OCI-LY1 (cell line): ENCODE data around the gene NUTM2B.
"Not testable (repeated sequence)": the region's sequence is repeated elsewhere in the genome, so short reads cannot be mapped to it uniquely, and the experiment has no call there.

Source experiments
- H2AFZ ChIP-seq: fragments of 200-600 bp; sonication (generic), shearing (Covaris generic); 2 replicates; pipeline ENCODE4 v1.6.0; 2014; ENCODE audit warnings: antibody characterized with exemption, mild to moderate bottlenecking, low read length
- H3F3A ChIP-seq: fragments of 200-600 bp; sonication (generic), shearing (Covaris generic); 2 replicates; pipeline ENCODE4 v1.6.0; 2014; ENCODE audit warnings: mild to moderate bottlenecking, antibody characterized with exemption, low read length, moderate library complexity; ENCODE audit not compliant: insufficient read depth
- H3K27ac ChIP-seq: fragments of 200-600 bp; sonication (generic); 2 replicates; pipeline ENCODE4 v1.5.1; 2014; ENCODE audit warnings: low read length, mixed run types, mild to moderate bottlenecking, low read depth; ENCODE audit not compliant: poor library complexity, severe bottlenecking
- H3K27me3 ChIP-seq: fragments of 200-600 bp; sonication (generic); 2 replicates; pipeline ENCODE4 v1.6.0; 2014; ENCODE audit warnings: antibody characterized with exemption, mild to moderate bottlenecking, low read length, moderate library complexity; ENCODE audit not compliant: insufficient read depth
- H3K36me3 ChIP-seq: fragments of 200-600 bp; sonication (generic); 2 replicates; pipeline ENCODE4 v1.6.1; 2014; ENCODE audit warnings: mild to moderate bottlenecking, antibody characterized with exemption, low read length, moderate library complexity, mixed read lengths; ENCODE audit not compliant: insufficient read depth
- H3K4me1 ChIP-seq: fragments of 200-600 bp; sonication (generic); 2 replicates; pipeline ENCODE4 v1.5.1; 2014; ENCODE audit warnings: mild to moderate bottlenecking, low read length, moderate library complexity; ENCODE audit not compliant: insufficient read depth, severe bottlenecking
- H3K4me2 ChIP-seq: fragments of 200-600 bp; sonication (generic), shearing (Covaris generic); 2 replicates; pipeline ENCODE4 v1.6.1; 2014; ENCODE audit warnings: low read length
- H3K4me3 ChIP-seq: fragments of 200-600 bp; sonication (generic); 2 replicates; pipeline ENCODE4 v1.5.1; 2014; ENCODE audit warnings: low read length, low read depth, mild to moderate bottlenecking, mixed read lengths; ENCODE audit not compliant: poor library complexity, severe bottlenecking
- H3K79me2 ChIP-seq: fragments of 200-600 bp; shearing (Covaris generic); 2 replicates; pipeline ENCODE4 v1.6.1; 2016; ENCODE audit warnings: mixed run types, low read length, mixed read lengths; ENCODE audit not compliant: insufficient read depth
- H3K9ac ChIP-seq: fragments of 200-600 bp; sonication (generic), shearing (Covaris generic); 2 replicates; pipeline ENCODE4 v1.6.1; 2014; ENCODE audit warnings: mild to moderate bottlenecking, low read length, mixed read lengths
- H3K9me2 ChIP-seq: fragments of 200-600 bp; sonication (generic), shearing (Covaris generic); 2 replicates; pipeline ENCODE4 v1.6.1; 2014; ENCODE audit warnings: low read depth, mild to moderate bottlenecking, low read length, mixed read lengths
- H3K9me3 ChIP-seq: fragments of 200-600 bp; shearing (Covaris generic); 2 replicates; pipeline ENCODE4 v1.6.1; 2014; ENCODE audit warnings: low read length, mixed read lengths
- H4K20me1 ChIP-seq: fragments of 200-600 bp; sonication (generic), shearing (Covaris generic); 2 replicates; pipeline ENCODE4 v1.6.0; 2016; ENCODE audit warnings: mild to moderate bottlenecking, low read length; ENCODE audit not compliant: insufficient read depth

The NUTM2B gene, protein sequence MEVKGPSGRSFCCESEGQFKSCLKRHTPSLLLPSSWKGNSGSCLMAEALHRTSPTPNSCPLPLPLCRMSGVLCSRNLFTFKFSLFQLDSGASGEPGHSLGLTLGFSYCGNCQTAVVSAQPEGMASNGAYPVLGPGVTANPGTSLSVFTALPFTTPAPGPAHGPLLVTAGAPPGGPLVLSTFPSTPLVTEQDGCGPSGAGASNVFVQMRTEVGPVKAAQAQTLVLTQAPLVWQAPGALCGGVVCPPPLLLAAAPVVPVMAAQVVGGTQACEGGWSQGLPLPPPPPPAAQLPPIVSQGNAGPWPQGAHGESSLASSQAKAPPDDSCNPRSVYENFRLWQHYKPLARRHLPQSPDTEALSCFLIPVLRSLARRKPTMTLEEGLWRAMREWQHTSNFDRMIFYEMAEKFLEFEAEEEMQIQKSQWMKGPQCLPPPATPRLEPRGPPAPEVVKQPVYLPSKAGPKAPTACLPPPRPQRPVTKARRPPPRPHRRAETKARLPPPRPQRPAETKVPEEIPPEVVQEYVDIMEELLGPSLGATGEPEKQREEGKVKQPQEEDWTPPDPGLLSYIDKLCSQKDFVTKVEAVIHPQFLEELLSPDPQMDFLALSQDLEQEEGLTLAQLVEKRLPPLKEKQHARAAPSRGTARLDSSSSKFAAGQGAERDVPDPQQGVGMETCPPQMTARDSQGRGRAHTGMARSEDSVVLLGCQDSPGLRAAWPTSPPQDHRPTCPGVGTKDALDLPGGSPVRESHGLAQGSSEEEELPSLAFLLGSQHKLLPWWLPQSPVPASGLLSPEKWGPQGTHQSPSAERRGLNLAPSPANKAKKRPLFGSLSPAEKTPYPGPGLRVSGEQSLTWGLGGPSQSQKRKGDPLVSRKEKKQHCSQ

DNA sequence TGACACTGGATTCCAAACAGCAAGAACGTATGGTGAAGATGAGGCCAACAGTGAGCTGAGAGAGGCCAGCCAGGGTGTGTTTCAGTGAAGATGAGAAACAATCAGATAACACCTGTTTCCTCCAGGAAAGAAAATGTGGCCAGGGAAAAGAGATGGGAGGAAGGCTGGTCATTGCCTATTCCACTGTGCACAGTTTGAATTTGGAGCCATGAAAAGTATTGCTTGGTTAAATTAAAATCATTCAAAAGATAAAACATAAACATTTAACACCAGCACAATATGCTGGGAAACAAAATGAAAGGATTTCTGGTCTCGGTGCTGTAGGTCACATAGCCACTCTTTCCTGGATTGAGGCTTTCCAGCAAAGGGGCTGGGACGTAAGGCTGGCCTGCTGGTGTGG is at the start of gene NUTM2B:
Gene NUTM2B (plus strand): TSS at position 301 of the 400 bp plus-strand sequence. CDS start 383 bp downstream, outside the sequence.
- not testable (repeated sequence) for H3K9ac ChIP-seq, H3K27me3 ChIP-seq, H3K4me2 ChIP-seq, H3K4me1 ChIP-seq, H3F3A ChIP-seq, H4K20me1 ChIP-seq, H2AFZ ChIP-seq, H3K27ac ChIP-seq, H3K79me2 ChIP-seq, H3K9me3 ChIP-seq, H3K36me3 ChIP-seq, H3K4me3 ChIP-seq, H3K9me2 ChIP-seq

DNA sequence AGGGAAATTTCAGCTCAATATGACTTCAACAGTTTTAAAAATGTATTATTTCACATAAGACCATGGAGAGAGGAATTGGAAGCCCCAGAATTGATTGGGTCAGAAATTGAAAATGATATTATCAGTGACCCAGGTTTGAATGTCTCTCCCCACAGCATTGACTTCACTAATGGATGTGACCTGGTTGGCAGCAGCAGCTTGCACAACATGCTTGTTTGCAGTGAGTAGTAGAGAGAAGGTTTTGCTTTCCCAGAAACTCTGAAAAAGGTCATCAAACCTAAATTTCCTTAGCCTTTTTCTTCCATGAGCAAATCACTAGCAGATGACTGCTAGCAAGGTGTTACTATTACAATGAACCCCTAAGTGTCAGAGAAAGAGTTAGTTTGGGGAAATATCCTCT is 39.7 kb upstream of the NUTM2B start:
- not testable (repeated sequence) for H3K9ac ChIP-seq, H3K27ac ChIP-seq, H3K4me1 ChIP-seq, H3F3A ChIP-seq, H3K27me3 ChIP-seq, H3K9me3 ChIP-seq, H3K9me2 ChIP-seq, H3K4me3 ChIP-seq, H3K79me2 ChIP-seq, H4K20me1 ChIP-seq, H2AFZ ChIP-seq, H3K4me2 ChIP-seq, H3K36me3 ChIP-seq

DNA sequence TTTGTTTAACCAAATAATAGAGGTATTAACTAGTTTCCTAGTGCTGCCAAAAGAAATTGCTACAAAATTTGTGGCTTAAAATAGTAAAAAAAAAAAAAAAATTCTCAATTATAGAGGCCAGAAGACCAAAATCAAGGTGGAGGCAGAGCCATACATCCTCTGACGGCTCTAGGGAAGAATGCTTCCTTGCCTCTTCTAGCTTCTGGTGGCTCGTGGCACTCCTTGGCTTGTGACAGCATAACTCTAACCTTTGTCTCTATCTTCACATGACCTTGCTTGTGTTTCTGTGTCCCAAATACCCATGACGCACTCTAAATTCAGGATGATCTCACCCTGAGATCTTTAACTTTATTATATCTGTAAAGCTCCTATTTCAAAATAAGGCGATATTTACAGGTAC is 38.3 kb upstream of the NUTM2B start:
- H3K27me3 ChIP-seq, result not testable (repeated sequence)

DNA sequence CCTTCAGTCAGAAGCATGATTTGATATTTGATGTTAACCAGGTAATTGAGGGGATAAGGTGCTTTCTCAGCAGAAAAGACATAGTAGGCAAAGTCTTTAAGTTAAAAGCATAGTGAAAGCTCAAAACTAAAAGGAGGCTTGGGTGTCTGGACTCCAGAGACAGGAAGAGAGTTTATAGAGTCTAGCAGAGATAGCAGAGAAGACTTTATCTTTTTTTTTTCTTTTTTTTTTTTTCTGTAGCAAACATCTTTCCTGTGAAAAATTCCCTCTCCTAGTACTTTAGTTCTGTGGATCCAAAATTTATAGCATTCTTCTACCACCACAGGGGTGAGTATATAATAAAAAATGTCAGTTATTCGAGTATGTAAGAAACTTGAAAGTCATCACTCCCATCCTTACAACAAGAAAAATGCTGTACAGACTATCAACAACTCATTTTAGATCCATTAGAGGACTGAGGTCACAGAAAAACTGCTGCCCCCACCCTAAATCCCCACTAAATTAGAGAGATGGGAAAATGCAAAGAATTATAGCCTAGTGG is 33.7 kb upstream of the NUTM2B start:
- H3K9me2 ChIP-seq, H3F3A ChIP-seq, H3K4me2 ChIP-seq, H3K9ac ChIP-seq, H2AFZ ChIP-seq, H3K9me3 ChIP-seq, H3K27me3 ChIP-seq, H3K4me1 ChIP-seq, H3K79me2 ChIP-seq, H3K4me3 ChIP-seq, H4K20me1 ChIP-seq, H3K36me3 ChIP-seq, H3K27ac ChIP-seq: not testable (repeated sequence)

More for the DNA sequence above, 38.3 kb upstream of the NUTM2B start:
- H4K20me1 ChIP-seq, H3K9me2 ChIP-seq, H3K79me2 ChIP-seq, H3K4me3 ChIP-seq, H2AFZ ChIP-seq, H3K9me3 ChIP-seq, H3K4me2 ChIP-seq, H3K4me1 ChIP-seq, H3K27ac ChIP-seq, H3F3A ChIP-seq, H3K36me3 ChIP-seq, H3K9ac ChIP-seq: not testable (repeated sequence)

DNA sequence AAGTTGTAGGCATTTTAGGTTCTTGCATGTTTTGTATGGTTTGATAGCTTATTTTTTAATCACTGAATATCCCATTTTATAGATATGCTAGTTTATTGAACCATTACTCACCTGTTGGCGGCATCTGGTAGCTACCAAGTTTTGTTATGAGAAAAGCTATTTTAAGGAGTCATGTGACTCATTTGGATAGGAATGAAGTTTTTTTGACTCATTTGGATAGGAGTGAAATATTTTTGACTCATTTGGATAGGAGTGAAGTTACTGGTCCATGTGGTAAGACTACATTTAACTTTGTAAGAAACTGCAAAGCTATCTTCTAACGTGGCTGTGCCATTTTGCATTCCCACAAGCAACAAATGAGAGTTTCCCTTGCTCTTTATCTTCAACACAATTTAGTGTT is 28.1 kb upstream of the NUTM2B start:
- not testable (repeated sequence) for H3K9me2 ChIP-seq, H3K4me1 ChIP-seq, H3K4me2 ChIP-seq, H3K9me3 ChIP-seq, H3K4me3 ChIP-seq, H2AFZ ChIP-seq, H3K36me3 ChIP-seq, H3K27ac ChIP-seq, H3K27me3 ChIP-seq, H3K79me2 ChIP-seq, H3K9ac ChIP-seq, H4K20me1 ChIP-seq, H3F3A ChIP-seq

DNA sequence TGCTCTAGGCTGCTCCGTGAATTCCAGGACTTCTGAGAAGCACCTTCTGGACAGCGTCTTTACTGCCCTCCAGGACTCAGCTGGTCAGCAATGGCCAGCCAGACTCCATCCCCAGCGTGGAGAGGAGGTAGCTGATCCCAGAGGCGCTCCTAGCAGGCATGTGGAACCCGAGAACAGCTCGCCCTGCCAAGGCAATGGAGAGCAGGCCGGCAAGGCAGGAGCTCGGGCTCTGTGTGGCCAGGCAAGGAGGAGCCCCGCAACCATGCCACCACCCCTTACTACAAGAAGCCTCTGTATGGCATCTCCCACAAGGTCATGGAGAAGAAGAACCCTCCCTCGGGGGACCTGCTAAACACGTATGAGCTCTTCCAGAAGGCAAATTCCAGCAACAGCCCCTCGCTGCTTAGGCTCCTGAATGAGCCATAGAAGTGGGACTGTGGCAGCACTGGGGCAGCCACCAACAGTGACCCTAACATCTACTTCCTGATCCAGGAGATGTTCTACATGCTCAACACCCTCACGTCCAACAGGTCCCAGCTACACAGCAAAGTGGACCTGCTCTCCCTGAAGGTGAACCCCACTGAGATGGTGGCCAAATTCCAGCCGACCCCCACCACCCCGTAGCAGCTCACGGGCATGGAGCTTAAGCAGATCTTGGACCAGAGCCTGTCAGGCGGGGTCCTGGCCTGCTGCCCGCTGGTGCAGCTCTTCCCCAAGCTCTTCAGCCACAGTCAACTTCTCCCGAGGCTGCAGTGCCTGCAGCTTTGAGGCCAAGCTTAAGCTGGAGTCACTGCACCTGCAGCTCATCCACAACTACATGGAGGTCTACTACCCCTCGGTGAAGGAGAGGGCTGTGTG is 19.8 kb upstream of the NUTM2B start:
- not testable (repeated sequence) for H3K36me3 ChIP-seq, H3K27ac ChIP-seq, H3K4me2 ChIP-seq, H3K4me3 ChIP-seq, H3K4me1 ChIP-seq, H3K79me2 ChIP-seq, H3F3A ChIP-seq, H3K9me2 ChIP-seq, H4K20me1 ChIP-seq, H3K9ac ChIP-seq, H3K9me3 ChIP-seq, H3K27me3 ChIP-seq, H2AFZ ChIP-seq
